Measurements from ENCODE around the gene ARF3. TPM values are rescaled to one million over a fixed set of nuclear protein-coding genes. Genes with fewer than 3 reads are reported as not detected.

Gene ARF3
- total and polyA plus RNA-seq, 9 donors: 25.5 to 243 (median 100) TPM

- intact Hi-C loops (cut with DNase I): no loop called here
- Histone ChIP-seq H3K27ac (no peak overlapping the region), H3K36me3 (no peaks in the 10 kb centered on the region)
These were observed 15.7 kb upstream of the ARF3 start for GRCh38 chr12:48972952-48973483.

GRCh38 chr12:48972213-48972951 is 15.1 kb upstream of the ARF3 start:
- no peak for DNase-seq
- no peaks in the 10 kb centered on the region for H3K27me3 ChIP-seq
- 18 to 26% (median 23%) methylated on average over 21 to 23 of the region's 23 CpGs for WGBS, 3 donors
- no peak overlapping the region for H3K4me3 ChIP-seq
- intact Hi-C loops (cut with DNase I): no loop called here
- H3K36me3 ChIP-seq: no peaks in the 10 kb centered on the region
- TF ChIP-seq EP300 (IDR thresholded peaks at IDR 0.05) (no peak), POLR2A (IDR thresholded peaks at IDR 0.05) (no peak), CTCF (IDR thresholded peaks at IDR 0.05) (no peak)
- peaks cover 4% of the 10 kb centered on the region for H3K4me1 ChIP-seq (ENCODE audit: insufficient read depth)
- H3K27ac ChIP-seq: no peak overlapping the region
- no peaks in the 10 kb centered on the region for H3K9me3 ChIP-seq

More at GRCh38 chr12:48972952-48973483, 15.7 kb upstream of the ARF3 start:
- no peaks in the 10 kb centered on the region for H3K9me3 ChIP-seq
- H3K4me1 ChIP-seq (ENCODE audit: insufficient read depth): peaks cover 4% of the 10 kb centered on the region
- H3K27me3 ChIP-seq: no peaks in the 10 kb centered on the region
- TF ChIP-seq CTCF (IDR thresholded peaks at IDR 0.05) (no peak), POLR2A (IDR thresholded peaks at IDR 0.05) (no peak), EP300 (IDR thresholded peaks at IDR 0.05) (no peak)
- WGBS, 3 donors: 26 to 45% (median 40%) methylated on average over 3 of the region's 3 CpGs
- H3K4me3 ChIP-seq: no peak overlapping the region
- DNase-seq: no peak

- no peaks in the 10 kb centered on the region for H3K27me3 ChIP-seq
- no peak overlapping the region for H3K27ac ChIP-seq
- intact Hi-C loops (cut with DNase I): no loop called here
- no peaks in the 10 kb centered on the region for H3K9me3 ChIP-seq
- DNase-seq: no peak
- no peaks in the 10 kb centered on the region for H3K36me3 ChIP-seq
- 28 to 37% (median 33%) methylated on average over 10 of the region's 10 CpGs for WGBS, 3 donors
- no peak for TF ChIP-seq CTCF (IDR thresholded peaks at IDR 0.05)
- H3K4me1 ChIP-seq (ENCODE audit: insufficient read depth): peaks cover 4% of the 10 kb centered on the region
- no peak overlapping the region for H3K4me3 ChIP-seq
These were observed 13.5 kb upstream of the ARF3 start for GRCh38 chr12:48970702-48971334.

GRCh38 chr12:48969833-48970701 is 12.8 kb upstream of the ARF3 start:
- H3K36me3 ChIP-seq: no peaks in the 10 kb centered on the region
- intact Hi-C loops (cut with DNase I): no loop called here
- no peak for DNase-seq
- no peaks in the 10 kb centered on the region for H3K9me3 ChIP-seq
- no peaks in the 10 kb centered on the region for H3K27me3 ChIP-seq
- 7 to 18% (median 14%) methylated on average over 34 to 77 of the region's 77 CpGs for WGBS, 3 donors
- peaks cover 4% of the 10 kb centered on the region for H3K4me1 ChIP-seq (ENCODE audit: insufficient read depth)
- TF ChIP-seq EP300 (IDR thresholded peaks at IDR 0.05) (no peak), POLR2A (IDR thresholded peaks at IDR 0.05) (no peak), CTCF (IDR thresholded peaks at IDR 0.05) (no peak)
- no peak overlapping the region for H3K4me3 ChIP-seq
- no peak overlapping the region for H3K27ac ChIP-seq

All from ovary (tissue), 9 donors.